Liver (tissue), 9 donors: ENCODE measurements around the gene NFATC1. TPM values are rescaled to one million over a fixed set of nuclear protein-coding genes. Genes with fewer than 3 reads are reported as not detected.

Experiments
- DNase-seq: peaks from one replicate; pipeline ENCODE4 v3.0.0-alpha.2; 2017; ENCODE audit warnings: low spot score
- H3K27ac ChIP-seq, 2 donors: one replicate each; pipeline ENCODE4 v1.7.0; 2013; ENCODE audit warnings: inconsistent platforms in 2 of 2, low read length in 2 of 2, control low read depth in 1 of 2, low read depth in 1 of 2, mild to moderate bottlenecking in 1 of 2
- H3K27me3 ChIP-seq, 4 donors: one replicate each; pipeline versions ENCODE4 v1.6.1 to v1.7.0; 2013; ENCODE audit warnings: low read length in 3 of 4, inconsistent platforms in 1 of 4, mild to moderate bottlenecking in 1 of 4, moderate library complexity in 1 of 4; ENCODE audit not compliant: control insufficient read depth in 4 of 4, insufficient read depth in 4 of 4
- H3K36me3 ChIP-seq, 4 donors: one replicate each; pipeline versions ENCODE4 v1.6.1 to v1.7.0; 2013; ENCODE audit warnings: low read length in 3 of 4, mild to moderate bottlenecking in 3 of 4, low read depth in 1 of 4, moderate library complexity in 1 of 4; ENCODE audit not compliant: control insufficient read depth in 4 of 4, insufficient read depth in 3 of 4
- H3K4me1 ChIP-seq, 4 donors: one replicate each; pipeline versions ENCODE4 v1.6.1 to v1.7.0; 2013; ENCODE audit warnings: low read length in 3 of 4, mild to moderate bottlenecking in 3 of 4, moderate library complexity in 1 of 4; ENCODE audit not compliant: control insufficient read depth in 4 of 4, insufficient read depth in 4 of 4
- H3K4me3 ChIP-seq, 3 donors: one replicate each; pipeline versions ENCODE4 v1.6.1 to v1.7.0; 2013; ENCODE audit warnings: low read length in 3 of 3, control low read depth in 1 of 3, low read depth in 1 of 3, mild to moderate bottlenecking in 1 of 3
- H3K9ac ChIP-seq, 2 donors: one replicate each; pipeline ENCODE4 v1.7.0; 2013; ENCODE audit warnings: low read length in 2 of 2, mild to moderate bottlenecking in 2 of 2, moderate library complexity in 2 of 2, control low read depth in 1 of 2, low read depth in 1 of 2
- H3K9me3 ChIP-seq, 4 donors: one replicate each; pipeline versions ENCODE4 v1.6.1 to v1.7.0; 2013; ENCODE audit warnings: low read length in 3 of 4; ENCODE audit not compliant: control insufficient read depth in 4 of 4
- ATF3 ChIP-seq: IDR thresholded peaks from 2 replicates; pipeline ENCODE4 v1.6.1; 2016; ENCODE audit warnings: antibody characterized with exemption
- CTCF ChIP-seq: fragments of 150-350 bp; IDR thresholded peaks from 2 replicates; pipeline ENCODE4 v1.5.1; 2017; ENCODE audit warnings: improper control_type of control experiment, low read depth, low read length; ENCODE audit not compliant: missing input control
- EGR1 ChIP-seq, 2 donors: IDR thresholded peaks; 2 replicates each; pipeline ENCODE4 v1.6.1; 2016 to 2018; ENCODE audit warnings: antibody characterized with exemption in 2 of 2, low read depth in 2 of 2
- FOXA1 ChIP-seq: IDR thresholded peaks from 2 replicates; pipeline ENCODE4 v1.6.1; 2016; ENCODE audit warnings: antibody characterized with exemption
- FOXA2 ChIP-seq: IDR thresholded peaks from 2 replicates; pipeline ENCODE4 v1.6.1; 2016; ENCODE audit warnings: antibody characterized with exemption
- GABPA ChIP-seq, 2 donors: IDR thresholded peaks in 1 of 2; conservative IDR thresholded peaks in 1 of 2; 2 replicates each; pipeline ENCODE4 v1.6.1; 2016; ENCODE audit warnings: antibody characterized with exemption in 2 of 2, mild to moderate bottlenecking in 1 of 2, moderate library complexity in 1 of 2
- HNF4A ChIP-seq, 2 donors: conservative IDR thresholded peaks; 2 replicates each; pipeline ENCODE4 v1.6.1; 2016; ENCODE audit warnings: antibody characterized with exemption in 2 of 2, mild to moderate bottlenecking in 2 of 2
- HNF4G ChIP-seq: IDR thresholded peaks from 2 replicates; pipeline ENCODE4 v1.6.1; 2016; ENCODE audit warnings: antibody characterized with exemption
- JUND ChIP-seq, 2 donors: IDR thresholded peaks; 2 replicates each; pipeline ENCODE4 v1.6.1; 2016; ENCODE audit warnings: antibody characterized with exemption in 2 of 2
- MAX ChIP-seq: IDR thresholded peaks from 2 replicates; pipeline ENCODE4 v1.6.1; 2016; ENCODE audit warnings: antibody characterized with exemption
- RAD21 ChIP-seq, 2 donors: IDR thresholded peaks; 2 replicates each; pipeline ENCODE4 v1.6.1; 2016; ENCODE audit warnings: antibody characterized with exemption in 2 of 2, mild to moderate bottlenecking in 2 of 2
- REST ChIP-seq: IDR thresholded peaks from 2 replicates; pipeline ENCODE4 v1.6.1; 2016; ENCODE audit warnings: antibody characterized with exemption, mild to moderate bottlenecking
- RXRA ChIP-seq, 2 donors: IDR thresholded peaks; 2 replicates each; pipeline ENCODE4 v1.6.1; 2017 to 2018; ENCODE audit warnings: antibody characterized with exemption in 2 of 2, mild to moderate bottlenecking in 1 of 2
- SP1 ChIP-seq: IDR thresholded peaks from 2 replicates; pipeline ENCODE4 v1.6.1; 2018; ENCODE audit warnings: antibody characterized with exemption, mild to moderate bottlenecking
- TAF1 ChIP-seq: conservative IDR thresholded peaks from 2 replicates; pipeline ENCODE4 v1.6.1; 2016; ENCODE audit warnings: antibody characterized with exemption, mild to moderate bottlenecking
- YY1 ChIP-seq: IDR thresholded peaks from 2 replicates; pipeline ENCODE4 v1.6.1; 2016; ENCODE audit warnings: antibody characterized with exemption, mild to moderate bottlenecking
- ZBTB33 ChIP-seq: IDR thresholded peaks from 2 replicates; pipeline ENCODE4 v1.6.1; 2016; ENCODE audit warnings: antibody characterized with exemption
- WGBS: extraction: QIAGEN DNeasy Blood & Tissue Kit; methylation state at CpG from one replicate; pipeline ENCODE4 v1.1.7; 2013; 5-methylcytosine and 5-hydroxymethylcytosine counted together
- polyA plus RNA-seq, 2 donors: library from polyadenylated mRNA; stranded (reverse) in 1 of 2; unstranded in 1 of 2; fragments of 200-250 nt in 1 of 2; fragments of >200 nt in 1 of 2; fragmentation: Nextera tagmentation in 1 of 2; extraction: Ambion mirVana in 1 of 2; gene quantifications; one replicate each; pipeline versions ENCODE4 v1.2.1 to v1.2.3, GENCODE V29; 2013 to 2015
- total RNA-seq, 2 donors: library from RNA; depleted of rRNA; stranded (reverse); fragments of >200 nt; gene quantifications; one replicate each; pipeline ENCODE4 v1.2.3, GENCODE V29; 2014
- donor health status: healthy.
- donor health status: healthy.
- donor health status: healthy.
- donor health status: healthy.
- donor health status: healthy.

NFATC1 gene
- total and polyA plus RNA-seq, 4 donors, result 0.57 to 2.2 (median 1.3) TPM

- WGBS, result 91% methylated on average over 24 of the region's 24 CpGs
- Histone ChIP-seq H3K27ac (no peak overlapping the region), H3K4me1 (peaks cover 0 to 3% (median 0%) of the 10 kb centered on the region in 4 donors), H3K9me3 (no peaks in the 10 kb centered on the region), H3K27me3 (no peaks in the 10 kb centered on the region), H3K4me3 (no peak overlapping the region), H3K9ac (no peak overlapping the region), H3K36me3 (peaks cover 0 to 6% (median 0%) of the 10 kb centered on the region in 4 donors)
- TF ChIP-seq HNF4G, result no peak
- no peak for TF ChIP-seq YY1
- no peak for TF ChIP-seq CTCF
- TF ChIP-seq JUND (IDR thresholded peaks at IDR 0.05), result no peak
- no peak for TF ChIP-seq RXRA (IDR thresholded peaks at IDR 0.05)
- no peak for TF ChIP-seq HNF4A (conservative IDR thresholded peaks at IDR 0.05)
- no peak for TF ChIP-seq FOXA1
- TF ChIP-seq RAD21 (IDR thresholded peaks at IDR 0.05), result no peak
- no peak for TF ChIP-seq TAF1
- TF ChIP-seq REST, result no peak
- no peak for TF ChIP-seq EGR1 (IDR thresholded peaks at IDR 0.05; ENCODE audit: low read depth in 2 of 2)
- DNase-seq, result no peak
Observed at GRCh38 chr18:79416022-79416676, 20.4 kb downstream of the NFATC1 start.

- H3K9me3 ChIP-seq, result no peaks in the 10 kb centered on the region
- H3K27me3 ChIP-seq, result no peaks in the 10 kb centered on the region
- H3K36me3 ChIP-seq, result peaks cover 0 to 6% (median 0%) of the 10 kb centered on the region in 4 donors
- H3K4me1 ChIP-seq, result peaks cover 0 to 3% (median 0%) of the 10 kb centered on the region in 4 donors
- H3K9ac ChIP-seq, result no peak overlapping the region
- 88% methylated on average over 12 of the region's 12 CpGs for WGBS
- H3K4me3 ChIP-seq, result no peak overlapping the region
- no peak overlapping the region for H3K27ac ChIP-seq
- DNase-seq, result no peak
- TF ChIP-seq MAX, result no peak
- TF ChIP-seq TAF1, result no peak
- TF ChIP-seq GABPA (IDR thresholded peaks at IDR 0.05 in 1 of 2, conservative IDR thresholded peaks at IDR 0.05 in 1 of 2), result no peak
- TF ChIP-seq HNF4G, result no peak
- TF ChIP-seq EGR1 (IDR thresholded peaks at IDR 0.05; ENCODE audit: low read depth in 2 of 2), result no peak
- no peak for TF ChIP-seq CTCF
- TF ChIP-seq ZBTB33, result no peak
- no peak for TF ChIP-seq JUND (IDR thresholded peaks at IDR 0.05)
- no peak for TF ChIP-seq REST
- no peak for TF ChIP-seq SP1
- TF ChIP-seq RXRA (IDR thresholded peaks at IDR 0.05), result no peak
- no peak for TF ChIP-seq FOXA1
- no peak for TF ChIP-seq YY1
- TF ChIP-seq HNF4A (conservative IDR thresholded peaks at IDR 0.05), result no peak
- TF ChIP-seq RAD21 (IDR thresholded peaks at IDR 0.05), result no peak
- no peak for TF ChIP-seq ATF3
- no peak for TF ChIP-seq FOXA2
Observed at GRCh38 chr18:79416677-79417052, 20.9 kb downstream of the NFATC1 start.
